A549 treated with Mapracorat at 1 μM for 4 hours (cell line): ENCODE measurements around the gene COX7B. TPM values are rescaled to one million over a fixed set of nuclear protein-coding genes. Genes with fewer than 3 reads are reported as not detected.

ENCODE experiments used
- total RNA-seq: library from RNA; stranded (reverse); fragments of 200-300 nt; extraction: Qiagen RNA extraction; gene quantifications from 5 replicates; pipeline ENCODE4 v1.2.3, GENCODE V29; 2022

COX7B gene, protein sequence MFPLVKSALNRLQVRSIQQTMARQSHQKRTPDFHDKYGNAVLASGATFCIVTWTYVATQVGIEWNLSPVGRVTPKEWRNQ
- total RNA-seq = 541 to 712 TPM (median 591 TPM) in 5 replicates

DNA sequence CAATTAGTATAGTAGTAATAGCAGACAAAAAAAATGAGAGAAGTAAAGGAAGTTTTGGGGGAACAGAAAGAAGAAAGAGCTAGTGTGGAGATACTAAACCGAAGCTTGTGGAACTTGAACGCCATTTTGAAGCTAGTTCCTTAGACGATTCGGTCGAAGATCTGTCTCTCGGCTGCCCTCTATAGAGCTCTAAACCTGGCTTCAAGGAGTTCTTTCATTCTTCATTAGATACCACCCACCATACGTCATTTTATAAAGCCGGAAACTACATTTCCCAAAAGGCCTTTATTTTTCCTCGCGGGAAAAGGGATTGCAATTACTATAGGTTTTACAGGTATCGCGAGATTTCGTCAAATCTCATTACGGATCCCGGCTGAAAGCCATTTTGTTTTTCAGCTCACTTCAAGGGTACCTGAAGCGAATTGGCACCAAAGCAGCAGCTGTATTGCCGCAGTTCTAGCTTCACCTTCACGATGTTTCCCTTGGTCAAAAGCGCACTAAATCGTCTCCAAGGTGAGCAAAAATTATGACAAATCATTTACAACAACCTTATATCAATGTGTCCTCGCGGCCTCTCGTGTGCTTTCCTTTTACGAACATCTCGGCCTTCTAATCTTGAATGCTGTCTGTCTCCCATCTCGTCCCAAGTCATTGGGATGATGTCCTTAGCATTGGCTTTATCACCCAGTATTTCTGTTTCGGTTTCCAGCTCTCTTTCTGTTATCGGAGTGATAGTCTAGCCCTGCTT, at the start of gene COX7B:
Gene COX7B (plus strand): TSS at position 388 of the 748 bp plus-strand sequence. CDS start 86 bp downstream, at position 474.

DNA sequence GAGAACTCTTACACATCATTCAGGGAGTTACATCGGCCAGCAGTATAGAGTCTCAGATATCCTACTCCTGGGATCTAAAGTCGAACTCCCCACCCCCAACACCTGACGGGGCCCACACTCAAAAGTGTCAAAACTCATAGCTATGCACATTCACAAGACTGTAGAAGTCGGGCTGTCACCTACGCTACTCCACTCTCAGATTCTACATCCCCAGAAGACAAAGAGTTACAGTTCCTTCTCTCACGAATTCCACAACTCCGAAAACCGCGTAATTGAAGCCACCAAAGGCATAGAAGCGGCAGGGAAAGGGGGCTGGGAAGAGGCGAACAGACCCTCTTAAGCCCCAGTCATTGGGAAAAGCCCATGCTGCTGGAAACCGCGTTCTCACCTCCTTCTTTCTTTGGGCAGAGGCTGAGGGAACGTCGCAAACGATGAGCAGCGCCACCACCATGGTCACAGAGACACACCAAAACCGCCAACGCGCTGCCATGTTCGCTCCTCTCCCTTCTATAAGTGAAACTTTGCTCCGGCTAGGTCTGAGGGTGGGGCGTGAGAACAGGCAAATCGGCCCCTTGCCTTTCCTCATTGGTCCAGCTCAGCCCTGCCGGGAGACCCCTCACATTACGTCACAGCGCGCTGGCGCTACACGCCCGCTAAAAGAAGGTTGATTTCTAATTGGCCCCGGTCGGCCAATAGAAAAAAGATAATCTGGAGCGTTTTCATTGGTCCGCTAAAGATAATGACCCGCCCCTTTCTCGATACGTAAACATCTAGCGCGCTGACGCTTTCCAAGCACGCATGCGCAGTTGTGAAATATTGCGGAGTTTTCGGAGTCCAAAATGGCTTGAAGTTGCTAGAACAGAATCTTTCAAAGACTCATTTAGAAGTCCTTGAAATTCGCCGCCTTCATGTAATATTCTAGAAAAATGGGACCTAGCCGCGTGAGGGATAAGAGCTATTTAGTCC, 4.1 kb upstream of the COX7B start, which contains the start of gene MAGT1:
Gene MAGT1 (minus strand): TSS at position 515 of the 966 bp plus-strand sequence. CDS start 25 bp downstream, at position 490.

DNA sequence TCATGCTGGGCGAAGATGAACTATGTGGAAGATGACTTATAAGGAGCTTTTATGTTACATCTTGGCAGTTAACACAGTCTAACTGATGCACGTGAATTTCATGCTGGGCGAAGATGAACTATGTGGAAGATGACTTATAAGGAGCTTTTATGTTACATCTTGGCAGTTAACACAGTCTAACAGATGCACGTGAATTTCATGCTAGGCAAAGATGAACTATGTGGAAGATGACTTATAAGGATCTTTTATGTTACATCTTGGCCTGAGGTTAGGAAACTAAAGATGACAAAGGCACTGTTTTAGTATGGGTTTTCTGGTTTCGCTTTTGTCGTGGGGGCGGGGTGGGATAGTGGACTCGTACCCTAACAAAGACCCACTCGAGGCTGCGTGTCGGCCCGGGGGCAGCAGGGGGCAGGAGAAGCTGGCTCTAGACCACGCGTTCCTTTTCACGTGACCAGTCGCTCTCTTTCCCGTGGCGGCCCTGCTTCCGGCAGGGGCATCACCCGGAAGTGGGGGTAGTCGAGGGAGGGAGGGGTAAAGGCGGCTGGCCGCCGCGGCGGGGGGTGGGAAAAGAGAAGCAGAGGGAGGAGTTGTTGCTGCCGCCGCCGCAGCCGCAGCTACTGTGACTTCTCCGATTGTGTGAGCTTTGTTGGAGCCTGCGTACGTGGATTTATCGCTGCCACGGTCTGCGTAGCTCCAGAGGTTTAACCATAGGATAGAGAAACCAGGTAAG, 11.0 kb downstream of the COX7B start, which contains the start of gene ATP7A:
Gene ATP7A (plus strand): TSS at position 586 of the 733 bp plus-strand sequence. CDS start 60,949 bp downstream, outside the sequence.

Other genes with a start within 250 kb of the COX7B start
- 14.4 to 20.9 TPM (median 18.5 TPM) in 5 replicates for gene ATRX, start 113.3 kb upstream of the COX7B start, total RNA-seq
- gene MAGT1, start 4.0 kb upstream of the COX7B start, total RNA-seq = 34.3 to 41.6 TPM (median 40.8 TPM) in 5 replicates
- 2.8 to 4.0 TPM (median 3.5 TPM) in 5 replicates for gene ATP7A, start 11.2 kb downstream of the COX7B start, total RNA-seq
- gene PGAM4, start 70.2 kb downstream of the COX7B start, total RNA-seq = 0.25 to 0.52 TPM (median 0.36 TPM) in 4 of 5 replicates, not detected in the other
- 577 to 626 TPM (median 603 TPM) in 5 replicates for gene PGK1, start 204.8 kb downstream of the COX7B start, total RNA-seq
- gene TAF9B, start 240.2 kb downstream of the COX7B start, total RNA-seq = 11.2 to 12.4 TPM (median 11.7 TPM) in 5 replicates